HG03095 (cell line): ENCODE data around the gene SFMBT2.

ENCODE experiments used
- ATAC-seq: cut with Tn5 transposase; IDR thresholded peaks from one replicate; pipeline ENCODE4 v1.9.1; 2021; ENCODE audit warnings: moderate library complexity; ENCODE audit not compliant: unreplicated experiment

Gene SFMBT2

GRCh38 chr10:7157091-7157490 is 253.7 kb downstream of the SFMBT2 start:
- peak; percentile 52 for ATAC-seq

- no peak for ATAC-seq
These were observed 257.1 kb downstream of the SFMBT2 start for GRCh38 chr10:7153750-7154149.

GRCh38 chr10:7152982-7153381 is 257.9 kb downstream of the SFMBT2 start:
- ATAC-seq = no peak

- no peak for ATAC-seq
These were observed 258.5 kb downstream of the SFMBT2 start for GRCh38 chr10:7152341-7152740.

- no peak for ATAC-seq
These were observed 259.3 kb downstream of the SFMBT2 start for GRCh38 chr10:7151538-7151937.

- ATAC-seq = no peak
These were observed 260.5 kb downstream of the SFMBT2 start for GRCh38 chr10:7150349-7150748.

- ATAC-seq = no peak
These were observed 264.6 kb downstream of the SFMBT2 start for GRCh38 chr10:7146189-7146588.

- no peak for ATAC-seq
These were observed 274.8 kb downstream of the SFMBT2 start for GRCh38 chr10:7136016-7136415.

- ATAC-seq = no peak
These were observed 275.6 kb downstream of the SFMBT2 start for GRCh38 chr10:7135188-7135587.

GRCh38 chr10:7134448-7134847 is 276.4 kb downstream of the SFMBT2 start:
- ATAC-seq = no peak

GRCh38 chr10:7133958-7134357 is 276.9 kb downstream of the SFMBT2 start:
- no peak for ATAC-seq

- no peak for ATAC-seq
These were observed 277.6 kb downstream of the SFMBT2 start for GRCh38 chr10:7133278-7133677.

GRCh38 chr10:7130191-7130911 is 280.5 kb downstream of the SFMBT2 start:
- no peak for ATAC-seq

- ATAC-seq = no peak
These were observed 287.1 kb downstream of the SFMBT2 start for GRCh38 chr10:7123774-7124173.

GRCh38 chr10:7122561-7122960 is 288.3 kb downstream of the SFMBT2 start:
- no peak for ATAC-seq

- peak; percentile 63 for ATAC-seq
These were observed 289.6 kb downstream of the SFMBT2 start for GRCh38 chr10:7121154-7121797.

- ATAC-seq = no peak
These were observed 291.4 kb downstream of the SFMBT2 start for GRCh38 chr10:7119325-7120015.

- no peak for ATAC-seq
These were observed 292.8 kb downstream of the SFMBT2 start for GRCh38 chr10:7117806-7118674.

GRCh38 chr10:7117177-7117799 is 293.5 kb downstream of the SFMBT2 start:
- ATAC-seq = no peak

GRCh38 chr10:7111561-7111960 is 299.3 kb downstream of the SFMBT2 start:
- ATAC-seq = no peak

- no peak for ATAC-seq
These were observed 299.7 kb downstream of the SFMBT2 start for GRCh38 chr10:7111089-7111488.
